Testis (tissue), 3 donors: ENCODE measurements around the gene VSIG10L2. TPM values are rescaled to one million over a fixed set of nuclear protein-coding genes. Genes with fewer than 3 reads are reported as not detected.

ENCODE experiments used
- polyA plus RNA-seq: library from polyadenylated mRNA; stranded (reverse); fragments of 350-450 nt; fragmentation: Illumina TruSeq; extraction: RNeasy Lipid Tissue Mini Kit (QIAGEN cat#74804); gene quantifications from one replicate; pipeline ENCODE4 v1.2.3, GENCODE V29; 2014; ENCODE audit warnings: low read depth, low replicate concordance; ENCODE audit not compliant: insufficient read depth
- total RNA-seq, 2 donors: library from RNA; depleted of rRNA; stranded (reverse); fragments of >200 nt; gene quantifications; one replicate each; pipeline ENCODE4 v1.2.3, GENCODE V29; 2016

Gene VSIG10L2
- total and polyA plus RNA-seq, 3 donors from 2014 or later, result not detected

Other genes starting within 250 kb of the VSIG10L2 start
- gene PATE1, start 199.8 kb upstream of the VSIG10L2 start, total RNA-seq, result not detected
- gene PATE1, start 199.8 kb upstream of the VSIG10L2 start, polyA plus RNA-seq, result not detected
- 1 to 10 TPM; 1.0 to 1.7 TPM for gene PATE2, start 167.2 kb upstream of the VSIG10L2 start, total RNA-seq
- 0.76 TPM for gene PATE2, start 167.2 kb upstream of the VSIG10L2 start, polyA plus RNA-seq
- gene PATE3, start 157.9 kb upstream of the VSIG10L2 start, total RNA-seq, result not detected
- not detected for gene PATE3, start 157.9 kb upstream of the VSIG10L2 start, polyA plus RNA-seq
- gene PATE4, start 112.7 kb upstream of the VSIG10L2 start, total RNA-seq, result under 1 TPM in 1 of 2 donors, not detected in 1; 0.79 TPM
- gene PATE4, start 112.7 kb upstream of the VSIG10L2 start, polyA plus RNA-seq, result 0.73 TPM
- 10 to 100 TPM; 14.7 to 26.1 TPM for gene HYLS1, start 58.4 kb upstream of the VSIG10L2 start, total RNA-seq
- gene HYLS1, start 58.4 kb upstream of the VSIG10L2 start, polyA plus RNA-seq, result 34.2 TPM
- 1 to 10 TPM; 6.1 to 9.4 TPM for gene PUS3, start 42.8 kb upstream of the VSIG10L2 start, total RNA-seq
- 8.4 TPM for gene PUS3, start 42.8 kb upstream of the VSIG10L2 start, polyA plus RNA-seq
- gene DDX25, start 41.5 kb upstream of the VSIG10L2 start, total RNA-seq, result 10 to 100 TPM; 46.4 to 53.8 TPM
- 257 TPM for gene DDX25, start 41.5 kb upstream of the VSIG10L2 start, polyA plus RNA-seq
- 10 to 100 TPM; 23.9 to 27.7 TPM for gene CDON, start 116.8 kb downstream of the VSIG10L2 start, total RNA-seq
- gene CDON, start 116.8 kb downstream of the VSIG10L2 start, polyA plus RNA-seq, result 20.6 TPM